Hematopoietic multipotent progenitor cell treated with erythropoietin and hydrocortisone succinate and interleukin-3 and kit ligand, for 8 days (in vitro differentiated cells): ENCODE results near the gene GPR18.
"Not testable (repeated sequence)": the region's sequence is repeated elsewhere in the genome, so short reads cannot be mapped to it uniquely, and the experiment has no call there.

Experiments used
- DNase-seq: peaks from one replicate; pipeline ENCODE4 v3.0.0-alpha.2; 2015

The GPR18 gene

GRCh38 chr13:99265162-99265800 is 7.1 kb upstream of the GPR18 start:
- DNase-seq = no peak

GRCh38 chr13:99264051-99264450 is 5.9 kb upstream of the GPR18 start:
- no peak for DNase-seq

- DNase-seq = no peak
These were observed 5.1 kb upstream of the GPR18 start for GRCh38 chr13:99263126-99263785.

- DNase-seq = no peak
These were observed 2.9 kb upstream of the GPR18 start for GRCh38 chr13:99261059-99261458.

GRCh38 chr13:99260216-99260615 is 2.0 kb upstream of the GPR18 start:
- DNase-seq = no peak

GRCh38 chr13:99258946-99259345 is 767 bp upstream of the GPR18 start:
- no peak for DNase-seq

- DNase-seq = no peak
These were observed 888 bp downstream of the GPR18 start for GRCh38 chr13:99257291-99257690.

GRCh38 chr13:99256709-99257108 is 1.5 kb downstream of the GPR18 start:
- no peak for DNase-seq

- no peak for DNase-seq
These were observed 1.9 kb downstream of the GPR18 start for GRCh38 chr13:99256283-99256682.

- no peak for DNase-seq
These were observed 2.9 kb downstream of the GPR18 start for GRCh38 chr13:99255271-99255670.

GRCh38 chr13:99254830-99255229 is 3.3 kb downstream of the GPR18 start:
- DNase-seq = no peak

- no peak for DNase-seq
These were observed 6.3 kb downstream of the GPR18 start for GRCh38 chr13:99251921-99252320.

- DNase-seq = no peak
These were observed 7.0 kb downstream of the GPR18 start for GRCh38 chr13:99250982-99251825.

- DNase-seq = not testable (repeated sequence)
These were observed 8.6 kb downstream of the GPR18 start for GRCh38 chr13:99249606-99250005.

- DNase-seq = not testable (repeated sequence)
These were observed 9.0 kb downstream of the GPR18 start for GRCh38 chr13:99249178-99249577.

GRCh38 chr13:99246100-99246499 is 12.1 kb downstream of the GPR18 start:
- DNase-seq = no peak

- DNase-seq = no peak
These were observed 20.1 kb downstream of the GPR18 start for GRCh38 chr13:99237981-99238662.

GRCh38 chr13:99231721-99232120 is 26.5 kb downstream of the GPR18 start:
- DNase-seq = peak; percentile 27

GRCh38 chr13:99230991-99231390 is 27.2 kb downstream of the GPR18 start:
- no peak for DNase-seq

GRCh38 chr13:99230588-99230987 is 27.6 kb downstream of the GPR18 start:
- DNase-seq = not testable (repeated sequence)

GRCh38 chr13:99228737-99229691 is 29.2 kb downstream of the GPR18 start:
- no peak for DNase-seq
